Left lung (tissue), 10 donors: Measurements from ENCODE around the gene TESK1. TPM values are rescaled to one million over a fixed set of nuclear protein-coding genes. Genes with fewer than 3 reads are reported as not detected.
"Not testable (repeated sequence)": the region's sequence is repeated elsewhere in the genome, so short reads cannot be mapped to it uniquely, and the experiment has no call there.

Experiments used
- ATAC-seq: fragments of 200-7000 bp; cut with Tn5 transposase; one replicate; pipeline ENCODE4 v1.9.1; 2020; ENCODE audit warnings: moderate library complexity
- DNase-seq, 4 donors: peaks; one replicate each; pipeline ENCODE4 v3.0.0-alpha.2; 2013 to 2020
- H3K27ac ChIP-seq, 2 donors: fragments of 200-600 bp; sonication (generic) in 1 of 2; one replicate each; pipeline versions ENCODE4 v1.5.0 to v1.8.0; 2020 to 2021
- H3K27me3 ChIP-seq, 2 donors: fragments of 200-600 bp; sonication (generic) in 1 of 2; one replicate each; pipeline versions ENCODE4 v1.5.0 to v1.8.0; 2020 to 2021
- H3K36me3 ChIP-seq, 2 donors: fragments of 200-600 bp; sonication (generic) in 1 of 2; one replicate each; pipeline versions ENCODE4 v1.5.0 to v1.8.0; 2020 to 2021
- H3K4me1 ChIP-seq, 2 donors: fragments of 200-600 bp; one replicate each; pipeline ENCODE4 v1.8.0; 2021
- H3K4me3 ChIP-seq, 2 donors: fragments of 200-600 bp; sonication (generic) in 1 of 2; one replicate each; pipeline versions ENCODE4 v1.5.0 to v1.8.0; 2020 to 2021; ENCODE audit warnings: mild to moderate bottlenecking in 1 of 2
- H3K9me3 ChIP-seq, 2 donors: fragments of 200-600 bp; sonication (generic) in 1 of 2; one replicate each; pipeline versions ENCODE4 v1.5.0 to v1.8.0; 2020 to 2021
- intact Hi-C, 2 donors: fragments of 100-400 bp; cut with DNase I; formaldehyde crosslinking; loops; one replicate each; pipeline versions ENCODE4 v1.11.2 to v1.14.2; 2022
- polyA plus RNA-seq, 6 donors: library from polyadenylated mRNA; unstranded; fragments of 120-200 nt; gene quantifications; one replicate each; pipeline ENCODE4 v1.2.1, GENCODE V29; 2013; ENCODE audit not compliant: insufficient read length in 6 of 6
- total RNA-seq, 2 donors: library from RNA; stranded (reverse); fragmentation: NEBNext Ultra II Directional; extraction: Animal tissue kit (Norgen Biotek cat#: 25700); gene quantifications; one replicate each; pipeline ENCODE4 v1.2.1, GENCODE V29; 2021
- TF ChIP-seq, protein P1 (sequence below), 2 donors: fragments of 200-600 bp; sonication (generic) in 1 of 2; IDR thresholded peaks; one replicate each; pipeline versions ENCODE4 v1.5.0 to v1.8.0; 2021; ENCODE audit warnings: antibody characterized with exemption in 2 of 2
- donor health status: DM: no; HTN: yes; CAD: no.
- donor health status: DM: no; HTN: no; CAD: no.

TESK1 gene
- total and polyA plus RNA-seq, 8 donors = 30.8 to 44.6 (median 42.0) TPM

DNA sequence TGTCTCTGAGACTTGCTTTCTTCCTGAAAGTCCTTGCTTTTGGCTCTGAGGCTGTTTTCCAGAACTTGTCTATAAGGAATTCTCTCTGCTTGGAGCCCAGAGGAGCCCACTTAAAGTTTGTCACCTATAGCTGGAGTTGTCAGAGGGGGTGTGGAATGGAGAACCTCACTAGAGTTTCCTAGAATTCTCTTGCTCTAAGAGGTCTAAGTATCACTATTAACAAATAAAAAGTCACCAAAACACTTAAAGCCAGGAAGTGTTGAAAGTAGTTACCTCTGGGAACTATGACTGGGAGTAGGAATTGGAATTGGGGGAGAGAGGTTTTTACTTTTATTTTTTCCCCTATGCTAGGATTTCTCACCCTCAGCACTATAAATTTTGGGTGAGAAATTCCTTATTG lies 30.7 kb downstream of the TESK1 start:
- ATAC-seq (peak; percentile 79), DNase-seq (no peak)
- Histone ChIP-seq H3K4me1 (peaks cover 0 to 29% of the 10 kb centered on the region in 2 donors), H3K27me3 (no peaks in the 10 kb centered on the region), H3K27ac (peak overlapping the region; percentile 14 to 52), H3K9me3 (no peaks in the 10 kb centered on the region), H3K4me3 (no peak overlapping the region), H3K36me3 (no peaks in the 10 kb centered on the region)
- intact Hi-C loops = no loop called here
- TF ChIP-seq, protein P1, sequence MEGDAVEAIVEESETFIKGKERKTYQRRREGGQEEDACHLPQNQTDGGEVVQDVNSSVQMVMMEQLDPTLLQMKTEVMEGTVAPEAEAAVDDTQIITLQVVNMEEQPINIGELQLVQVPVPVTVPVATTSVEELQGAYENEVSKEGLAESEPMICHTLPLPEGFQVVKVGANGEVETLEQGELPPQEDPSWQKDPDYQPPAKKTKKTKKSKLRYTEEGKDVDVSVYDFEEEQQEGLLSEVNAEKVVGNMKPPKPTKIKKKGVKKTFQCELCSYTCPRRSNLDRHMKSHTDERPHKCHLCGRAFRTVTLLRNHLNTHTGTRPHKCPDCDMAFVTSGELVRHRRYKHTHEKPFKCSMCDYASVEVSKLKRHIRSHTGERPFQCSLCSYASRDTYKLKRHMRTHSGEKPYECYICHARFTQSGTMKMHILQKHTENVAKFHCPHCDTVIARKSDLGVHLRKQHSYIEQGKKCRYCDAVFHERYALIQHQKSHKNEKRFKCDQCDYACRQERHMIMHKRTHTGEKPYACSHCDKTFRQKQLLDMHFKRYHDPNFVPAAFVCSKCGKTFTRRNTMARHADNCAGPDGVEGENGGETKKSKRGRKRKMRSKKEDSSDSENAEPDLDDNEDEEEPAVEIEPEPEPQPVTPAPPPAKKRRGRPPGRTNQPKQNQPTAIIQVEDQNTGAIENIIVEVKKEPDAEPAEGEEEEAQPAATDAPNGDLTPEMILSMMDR (IDR thresholded peaks at IDR 0.05) = no peak

DNA sequence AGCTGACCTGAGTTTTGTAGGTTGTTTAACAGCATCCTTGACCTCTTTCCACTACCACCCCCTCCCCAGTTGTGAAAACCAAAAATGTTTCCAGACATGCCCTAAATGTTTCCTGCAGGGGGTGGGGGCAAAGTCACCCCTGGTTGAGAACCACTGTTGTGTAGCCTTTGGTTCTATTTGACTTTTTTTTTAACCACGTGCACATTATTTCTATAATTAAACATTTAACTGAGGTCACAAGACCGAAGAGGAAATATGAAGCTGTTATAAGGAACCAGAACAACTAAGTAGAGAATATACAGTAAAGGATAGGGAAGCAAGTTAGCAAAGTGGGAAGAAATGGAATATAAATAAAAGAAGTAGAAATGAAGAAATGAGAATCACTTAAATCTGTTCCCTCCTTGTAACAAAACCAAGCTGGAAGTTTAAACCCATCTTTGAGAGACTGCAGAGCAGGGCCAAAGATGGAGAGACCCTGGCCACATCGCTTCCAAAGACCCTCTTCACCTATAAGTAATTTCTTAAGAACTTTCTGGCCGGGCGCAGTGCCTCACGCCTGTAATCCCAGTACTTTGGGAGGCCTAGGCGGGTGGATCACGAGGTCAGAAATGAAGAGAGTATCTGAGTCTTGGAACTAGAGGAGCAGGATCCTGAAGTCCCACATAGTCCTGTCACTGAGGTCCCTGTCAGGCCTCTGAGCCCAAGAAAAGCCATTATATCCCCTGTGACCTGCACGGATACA lies 31.2 kb downstream of the TESK1 start:
- Histone ChIP-seq H3K9me3 (no peaks in the 10 kb centered on the region), H3K4me3 (no peak overlapping the region), H3K27ac (peak overlapping the region; percentile 51 to 52), H3K36me3 (no peaks in the 10 kb centered on the region), H3K4me1 (peaks cover 0 to 31% of the 10 kb centered on the region in 2 donors), H3K27me3 (no peaks in the 10 kb centered on the region)
- TF ChIP-seq, protein P1 (IDR thresholded peaks at IDR 0.05) = no peak
- DNase-seq = no peak
- intact Hi-C loops = no loop called here
- peak; percentile 74 for ATAC-seq

DNA sequence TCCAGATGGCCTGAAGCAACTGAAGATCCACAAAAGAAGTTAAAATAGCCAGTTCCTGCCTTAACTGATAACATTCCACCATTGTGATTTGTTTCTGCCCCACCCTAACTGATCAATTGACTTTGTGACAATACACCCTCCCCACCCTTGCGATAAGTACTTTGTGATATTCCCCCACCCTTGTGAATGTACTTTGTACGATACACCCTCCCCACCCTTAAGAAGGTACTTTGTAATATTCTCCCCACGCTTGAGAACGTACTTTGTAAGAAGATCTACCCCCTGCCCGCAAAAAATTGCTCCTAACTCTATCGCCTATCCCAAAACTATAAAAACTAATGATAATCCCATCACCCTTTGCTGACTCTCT lies 31.8 kb downstream of the TESK1 start:
- H3K36me3 ChIP-seq, DNase-seq, ATAC-seq, H3K9me3 ChIP-seq, intact Hi-C loops, H3K4me3 ChIP-seq, H3K27me3 ChIP-seq: not testable (repeated sequence)
- Histone ChIP-seq H3K4me1 (peaks cover 0 to 36% of the 10 kb centered on the region in 2 donors), H3K27ac (peak overlapping the region in 1 of 2 donors; percentile 51)

DNA sequence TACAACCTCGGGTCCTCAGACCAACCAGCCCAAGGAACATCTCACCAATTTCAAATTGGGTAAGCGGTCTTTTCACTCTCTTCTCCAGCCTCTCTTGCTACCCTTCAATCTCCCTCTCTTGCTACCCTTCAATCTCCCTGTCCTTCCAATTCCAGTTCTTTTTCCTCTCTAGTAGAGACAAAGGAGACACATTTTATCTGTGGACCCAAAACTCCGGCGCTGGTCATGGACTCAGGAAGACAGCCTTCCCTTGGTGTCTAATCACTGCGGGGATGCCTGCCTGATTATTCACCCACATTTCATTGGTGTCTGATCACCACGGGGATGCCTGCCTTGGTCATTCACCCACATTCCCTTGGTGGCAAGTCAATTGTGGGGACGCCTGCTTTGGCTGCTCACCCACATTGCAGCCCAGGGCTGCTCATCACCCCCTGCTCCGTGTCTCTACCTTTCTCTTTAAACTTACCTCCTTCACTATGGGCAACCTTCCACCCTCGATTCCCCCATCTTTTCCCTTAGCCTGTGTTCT lies 32.4 kb downstream of the TESK1 start:
- H3K27me3 ChIP-seq, H3K36me3 ChIP-seq, intact Hi-C loops, H3K27ac ChIP-seq, H3K9me3 ChIP-seq, DNase-seq, ATAC-seq, H3K4me3 ChIP-seq: not testable (repeated sequence)
- peaks cover 0 to 38% of the 10 kb centered on the region in 2 donors for H3K4me1 ChIP-seq

DNA sequence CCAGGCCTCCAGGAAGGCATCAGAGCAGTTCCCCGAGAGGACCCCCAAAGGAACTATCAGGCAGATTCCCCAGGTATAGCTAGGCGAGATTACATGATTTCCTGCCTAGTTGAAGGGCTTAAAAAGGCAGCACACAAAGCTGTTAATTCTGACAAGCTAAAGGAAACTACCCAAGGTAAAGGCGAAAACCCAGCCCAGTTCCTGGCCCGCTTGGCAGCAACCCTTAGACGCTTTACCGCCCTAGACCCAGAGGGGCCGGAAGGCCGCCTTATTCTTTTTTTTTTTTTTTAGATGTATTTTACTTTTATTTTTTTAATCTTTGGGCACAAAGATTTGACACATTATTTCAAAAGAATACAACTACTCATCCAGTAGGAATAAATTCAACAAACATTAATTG lies 33.7 kb downstream of the TESK1 start:
- intact Hi-C loops, H3K36me3 ChIP-seq, H3K9me3 ChIP-seq, DNase-seq, ATAC-seq, H3K4me3 ChIP-seq, H3K27ac ChIP-seq, H3K27me3 ChIP-seq: not testable (repeated sequence)
- H3K4me1 ChIP-seq = peaks cover 0 to 40% of the 10 kb centered on the region in 2 donors

DNA sequence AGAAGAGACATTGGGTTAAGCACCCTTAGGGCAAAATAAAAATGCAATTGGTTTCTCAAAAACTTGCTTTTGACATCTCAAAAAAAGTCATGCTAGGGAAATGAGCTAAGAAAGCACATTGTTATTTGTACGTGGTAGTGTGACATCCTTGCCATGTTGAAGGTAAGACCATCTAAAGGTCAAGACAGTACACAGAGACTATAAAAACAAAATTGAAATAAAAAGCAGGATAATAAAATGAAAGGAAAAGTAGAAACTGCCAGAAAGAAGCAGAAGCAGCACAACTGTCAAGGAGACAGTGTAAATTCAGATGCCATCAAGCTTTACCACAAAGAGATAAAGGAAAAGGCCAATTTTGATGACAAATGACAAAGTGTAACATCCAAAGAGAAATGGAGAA lies 34.2 kb downstream of the TESK1 start:
- H3K4me3 ChIP-seq, H3K27ac ChIP-seq, DNase-seq, ATAC-seq, H3K27me3 ChIP-seq, H3K36me3 ChIP-seq, intact Hi-C loops, H3K9me3 ChIP-seq: not testable (repeated sequence)
- peaks cover 0 to 44% of the 10 kb centered on the region in 2 donors for H3K4me1 ChIP-seq

DNA sequence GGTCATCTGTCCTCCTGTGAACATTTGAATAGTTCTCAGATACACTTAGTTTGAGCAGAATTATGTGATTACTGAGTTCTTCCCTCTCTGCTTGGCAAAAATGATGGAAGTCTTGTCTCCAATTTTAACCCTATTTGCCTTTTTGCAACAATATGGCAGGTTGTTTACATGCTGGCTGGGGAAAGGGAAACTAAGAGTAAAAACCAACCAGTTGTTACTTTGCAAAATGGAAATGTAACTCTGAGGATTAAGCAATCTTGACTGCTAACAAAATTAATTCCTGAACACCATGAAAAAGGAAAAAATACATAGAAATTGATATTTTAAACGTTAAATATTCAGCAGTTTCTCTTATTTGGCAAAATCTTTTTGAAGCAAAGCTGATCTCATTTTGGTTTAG lies 34.6 kb downstream of the TESK1 start:
- Histone ChIP-seq H3K27me3 (no peaks in the 10 kb centered on the region), H3K36me3 (no peaks in the 10 kb centered on the region), H3K4me1 (peaks cover 0 to 45% of the 10 kb centered on the region in 2 donors), H3K9me3 (no peaks in the 10 kb centered on the region), H3K27ac (no peak overlapping the region), H3K4me3 (no peak overlapping the region)
- TF ChIP-seq, protein P1 (IDR thresholded peaks at IDR 0.05) = no peak
- ATAC-seq (no peak), DNase-seq (no peak)
- intact Hi-C loops = no loop called here

DNA sequence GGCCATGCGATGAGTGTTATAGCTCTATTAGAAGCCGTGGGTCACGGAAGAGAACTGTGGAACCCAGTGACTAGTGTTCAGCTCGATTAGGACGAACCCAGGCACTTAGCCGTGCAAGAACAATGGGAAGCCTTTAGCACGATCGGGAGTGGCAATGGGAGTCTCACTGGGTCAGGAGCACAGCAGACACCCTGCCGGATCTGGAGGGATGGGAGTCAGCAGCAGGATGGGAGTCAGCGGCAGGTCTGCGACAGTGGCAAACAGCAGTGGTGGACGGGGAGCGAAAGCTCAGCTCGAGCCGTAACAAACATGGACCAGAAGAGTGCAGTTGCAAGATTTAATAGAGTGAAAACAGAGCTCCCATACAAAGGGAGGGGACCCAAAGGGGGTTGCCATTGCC lies 35.4 kb downstream of the TESK1 start:
- H3K9me3 ChIP-seq, H3K36me3 ChIP-seq, intact Hi-C loops, H3K27ac ChIP-seq, DNase-seq, ATAC-seq, H3K4me3 ChIP-seq, H3K27me3 ChIP-seq: not testable (repeated sequence)
- H3K4me1 ChIP-seq = peaks cover 0 to 45% of the 10 kb centered on the region in 2 donors

DNA sequence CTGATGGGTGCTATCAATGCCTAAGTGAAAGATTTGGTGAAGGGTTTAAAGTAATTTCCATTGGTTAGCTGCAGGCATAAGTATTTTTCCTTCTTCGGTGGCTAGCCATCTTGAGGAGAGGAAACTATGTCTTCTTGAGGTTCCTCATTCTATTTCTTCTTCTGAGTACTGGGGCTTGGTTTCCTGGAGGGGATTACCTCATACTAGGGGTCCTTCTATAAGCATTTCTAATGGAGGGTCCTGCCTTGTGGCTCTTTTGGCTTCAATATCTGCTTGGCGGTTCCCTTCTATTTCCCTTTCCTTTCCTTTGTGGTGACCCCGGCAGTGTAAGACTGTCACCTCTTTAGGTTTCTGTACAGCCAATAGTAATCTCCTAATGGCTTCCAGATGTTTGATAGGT lies 36.4 kb downstream of the TESK1 start:
- H3K27me3 ChIP-seq, DNase-seq, H3K36me3 ChIP-seq, H3K9me3 ChIP-seq, H3K4me3 ChIP-seq, ATAC-seq, H3K27ac ChIP-seq, intact Hi-C loops: not testable (repeated sequence)
- peaks cover 0 to 50% of the 10 kb centered on the region in 2 donors for H3K4me1 ChIP-seq
